ACHN (cell line): ENCODE results near the gene TGFBR1.

ENCODE experiments used
- DNase-seq: peaks from one replicate; pipeline ENCODE4 v3.0.0-alpha.2; 2015
- in situ Hi-C: cut with HindIII; loops from 2 replicates; pipeline ENCODE4 v1.10.0; 2017; ENCODE audit warnings: low sequenced_read_pairs, low pct_ligation_motif_present, low pct_unique_long_range_greater_than_20kb

TGFBR1 gene

DNA sequence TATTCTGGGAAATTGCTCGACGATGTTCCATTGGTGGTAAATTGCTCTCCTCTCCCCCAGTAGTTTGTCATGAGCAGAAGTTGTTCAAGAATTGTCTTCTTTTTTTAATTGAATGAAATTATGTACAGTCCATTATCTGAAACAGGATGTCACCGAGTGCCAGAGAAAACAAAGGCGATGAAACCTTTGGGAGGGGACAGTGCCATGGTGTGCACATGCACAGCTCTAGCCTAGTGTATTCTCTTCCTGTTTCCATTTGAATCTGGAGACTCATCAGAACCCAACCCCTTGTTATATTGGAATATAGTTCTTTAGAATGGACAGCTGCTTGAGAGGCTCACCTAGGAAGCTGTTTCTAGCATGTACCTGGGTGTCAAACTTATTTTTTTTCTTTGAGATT is 41.7 kb downstream of the TGFBR1 start:
- in situ Hi-C loops: no loop called here
- no peak for DNase-seq

DNA sequence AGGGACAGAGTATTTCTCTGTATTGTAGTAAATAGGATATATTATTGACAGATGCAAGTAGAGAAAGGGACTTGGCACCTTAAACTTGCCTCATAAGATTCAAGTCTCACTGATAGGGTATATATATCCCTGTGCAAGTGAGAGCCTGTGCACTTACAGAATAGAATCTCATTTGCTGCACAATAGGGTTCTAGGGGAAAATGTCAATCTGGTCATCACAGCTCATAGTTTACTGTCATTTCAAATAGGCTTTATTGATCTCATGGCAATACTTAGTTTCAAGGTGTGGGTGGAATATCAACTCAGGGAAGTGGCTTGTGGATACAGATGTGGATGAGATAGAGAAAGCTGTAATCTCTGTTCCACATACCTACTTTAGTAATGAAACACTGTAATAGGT is 42.3 kb downstream of the TGFBR1 start:
- in situ Hi-C loops: no loop called here
- no peak for DNase-seq

DNA sequence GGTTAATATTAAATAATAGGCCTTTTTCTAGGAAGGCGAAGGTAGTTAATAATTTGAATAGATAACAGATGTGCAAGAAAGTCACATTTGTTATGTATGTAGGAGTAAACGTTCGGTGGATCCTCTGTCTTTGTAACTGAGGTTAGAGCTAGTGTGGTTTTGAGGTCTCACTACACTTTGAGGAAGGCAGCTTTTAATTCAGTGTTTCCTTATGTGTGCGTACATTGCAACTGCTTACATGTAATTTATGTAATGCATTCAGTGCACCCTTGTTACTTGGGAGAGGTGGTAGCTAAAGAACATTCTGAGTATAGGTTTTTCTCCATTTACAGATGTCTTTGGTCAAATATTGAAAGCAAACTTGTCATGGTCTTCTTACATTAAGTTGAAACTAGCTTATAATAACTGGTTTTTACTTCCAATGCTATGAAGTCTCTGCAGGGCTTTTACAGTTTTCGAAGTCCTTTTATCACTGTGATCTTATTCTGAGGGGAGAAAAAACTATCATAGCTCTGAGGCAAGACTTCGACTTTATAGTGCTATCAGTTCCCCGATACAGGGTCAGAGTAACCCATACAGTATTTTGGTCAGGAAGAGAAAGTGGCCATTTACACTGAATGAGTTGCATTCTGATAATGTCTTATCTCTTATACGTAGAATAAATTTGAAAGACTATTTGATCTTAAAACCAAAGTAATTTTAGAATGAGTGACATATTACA is 45.7 kb downstream of the TGFBR1 start:
- in situ Hi-C loops: no loop called here
- no peak for DNase-seq

DNA sequence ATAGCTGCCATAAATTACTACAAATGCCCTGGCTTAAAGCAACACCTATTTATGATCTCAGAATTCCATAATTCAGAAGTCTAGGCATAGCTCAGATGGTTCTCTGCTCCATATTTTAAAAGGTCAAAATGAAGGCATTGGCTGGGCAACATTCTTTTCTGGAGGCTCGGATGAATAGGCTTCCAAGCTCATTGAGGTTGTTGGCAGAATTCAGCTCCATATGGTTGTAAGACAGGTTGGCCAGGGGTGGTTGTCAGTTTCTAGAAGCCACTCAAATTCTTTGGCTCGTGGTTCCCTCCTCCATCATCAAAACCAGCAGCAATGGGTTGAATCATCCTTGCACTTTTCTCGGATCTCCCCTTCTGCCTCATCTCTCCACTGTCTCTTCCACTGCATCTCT is 49.4 kb downstream of the TGFBR1 start:
- in situ Hi-C loops: no loop called here
- no peak for DNase-seq

DNA sequence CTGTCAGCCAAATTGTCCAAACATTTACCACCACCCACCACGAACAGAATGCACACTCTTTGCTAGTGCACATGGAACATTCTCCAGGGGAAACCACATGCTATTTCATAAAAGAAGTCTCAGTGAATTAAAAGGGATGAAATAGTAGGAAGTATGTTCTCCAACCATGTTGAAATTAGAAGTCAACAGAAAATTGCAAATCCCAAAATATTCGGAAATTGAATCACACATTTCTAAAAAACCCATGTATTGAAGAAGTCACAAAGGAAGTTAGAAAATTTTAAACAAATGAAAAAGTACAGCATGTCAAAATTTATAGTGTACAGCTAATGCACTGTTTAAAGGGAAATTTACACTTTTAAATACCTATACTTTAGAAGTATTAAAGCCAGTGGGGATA is 50.8 kb downstream of the TGFBR1 start:
- no peak for DNase-seq
- in situ Hi-C loops: no loop called here

DNA sequence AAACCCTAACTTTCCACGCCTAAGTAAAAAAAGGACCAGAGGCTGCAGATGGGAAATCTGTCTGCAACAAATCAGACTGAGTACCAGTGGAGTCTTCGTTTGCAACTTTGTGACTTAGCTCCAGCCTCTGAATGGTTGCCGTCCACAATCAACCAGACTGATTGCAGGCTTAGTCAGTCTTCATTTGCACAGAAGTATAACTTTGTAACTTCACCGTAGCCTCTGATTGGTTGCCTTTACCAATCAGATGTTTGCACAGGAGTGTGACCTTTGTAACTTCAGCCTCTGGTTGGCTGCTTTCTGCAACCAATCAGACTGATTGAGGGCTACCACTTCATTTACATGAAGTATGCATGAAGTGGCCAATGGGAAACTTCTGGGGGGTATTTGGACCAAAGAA is 53.7 kb downstream of the TGFBR1 start:
- in situ Hi-C loops: no loop called here
- no peak for DNase-seq

DNA sequence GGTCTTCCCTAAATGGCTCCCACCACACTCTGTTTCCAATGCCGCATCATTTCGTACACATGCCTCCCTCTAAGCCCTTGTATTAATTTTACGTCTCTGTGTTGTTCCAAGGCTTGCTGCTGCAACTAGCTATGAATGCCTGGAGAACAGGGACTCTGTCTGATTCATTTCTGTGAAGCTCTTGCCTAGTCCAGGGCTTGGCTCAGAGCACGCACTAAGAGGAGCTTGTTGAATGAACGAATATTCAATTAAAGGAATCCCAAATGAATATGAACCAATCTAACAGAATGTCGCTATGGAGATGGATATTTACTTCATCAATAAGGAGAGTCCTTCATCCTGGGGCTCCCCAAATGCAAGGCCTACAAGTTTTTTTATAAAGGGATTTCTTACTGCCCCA is 55.3 kb downstream of the TGFBR1 start:
- in situ Hi-C loops: no loop called here

DNA sequence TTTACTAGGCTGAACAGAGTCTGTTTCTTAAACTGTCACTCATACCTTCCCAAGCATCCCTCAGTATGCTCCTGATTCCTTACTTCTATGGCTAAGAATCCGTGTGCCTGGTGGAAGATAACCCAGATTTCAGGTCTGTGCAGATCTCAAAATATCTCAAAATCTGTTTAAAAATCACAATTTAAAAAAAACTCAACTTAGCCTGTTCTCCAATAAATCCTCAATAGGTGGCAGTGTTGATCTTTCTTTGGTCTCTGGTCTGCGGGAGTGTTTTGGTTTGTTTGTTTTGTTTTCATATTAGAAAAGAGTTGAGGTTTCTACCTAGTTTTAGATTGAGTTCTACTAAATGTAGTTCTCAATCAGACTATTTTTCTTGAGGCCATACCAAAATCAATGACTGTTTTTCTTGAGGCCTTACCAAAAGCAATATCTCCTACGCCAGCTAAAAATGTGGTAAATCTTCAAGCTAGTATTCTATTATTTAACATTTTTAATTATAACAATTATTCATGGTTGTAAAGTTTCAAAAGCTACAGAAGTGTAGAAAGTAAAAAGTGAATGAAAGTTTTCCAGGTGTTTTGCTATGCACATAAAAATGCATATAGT is 57.9 kb downstream of the TGFBR1 start:
- in situ Hi-C loops: no loop called here
- DNase-seq: peak; percentile 34

More for the DNA sequence above, 55.3 kb downstream of the TGFBR1 start:
- DNase-seq: no peak

DNA sequence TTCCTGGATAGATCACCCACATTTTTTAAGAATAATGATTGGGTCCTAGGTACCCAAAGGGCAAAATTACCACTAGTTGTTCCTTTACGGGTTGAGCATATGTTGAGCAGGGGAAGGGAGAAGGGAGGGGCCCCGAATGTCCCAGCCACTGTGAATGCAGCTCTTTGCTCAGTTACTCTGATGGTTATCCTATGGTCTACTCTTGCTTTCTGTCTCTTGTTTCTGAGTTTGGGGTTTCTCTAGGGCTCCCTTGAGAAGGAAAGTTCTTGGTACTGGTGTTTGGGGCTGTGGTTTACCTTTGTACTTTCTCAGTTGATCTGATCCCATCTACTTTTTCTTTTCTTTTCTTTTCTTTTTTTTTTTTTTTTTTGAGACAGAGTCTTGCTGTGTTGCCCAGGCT is 61.2 kb downstream of the TGFBR1 start:
- DNase-seq: no peak
- in situ Hi-C loops: no loop called here

DNA sequence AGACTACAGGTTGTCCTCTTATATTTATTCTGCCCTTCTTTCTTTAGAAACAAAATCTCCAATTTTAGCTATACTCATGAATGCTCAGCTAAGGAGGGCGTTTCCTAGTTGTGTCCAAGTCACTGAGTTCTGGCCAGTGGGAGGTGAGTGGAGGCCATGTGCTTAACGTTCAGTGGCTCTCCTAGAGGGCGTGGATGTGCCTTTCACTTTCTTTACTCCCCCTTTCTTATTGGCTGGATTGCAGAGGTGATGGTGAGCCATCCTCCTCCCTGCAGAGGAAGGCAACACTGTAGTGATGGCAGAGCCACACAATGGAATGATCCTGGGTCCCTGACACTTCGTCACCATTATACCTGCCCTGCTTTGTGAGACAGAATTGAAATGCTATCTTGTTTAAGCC is 62.2 kb downstream of the TGFBR1 start:
- in situ Hi-C loops: no loop called here
- DNase-seq: no peak

DNA sequence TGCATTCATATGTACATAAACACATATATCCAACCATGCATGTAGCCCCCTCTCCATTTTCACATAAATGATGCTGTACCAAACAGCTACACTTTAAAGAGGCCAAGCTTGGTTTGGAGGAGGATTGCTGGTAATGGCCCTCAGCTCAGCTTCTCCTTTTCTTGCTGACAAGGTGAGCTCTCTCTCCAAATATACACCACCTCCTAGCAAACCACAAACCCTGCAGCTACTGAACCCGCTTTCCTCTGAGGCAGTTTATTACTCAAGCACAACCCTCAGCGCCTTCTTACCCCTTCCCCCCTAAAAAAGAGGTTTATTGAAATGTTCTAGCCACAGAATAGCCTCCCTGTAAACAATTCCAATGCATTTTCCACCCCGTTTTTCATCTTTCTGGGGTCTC is 62.8 kb downstream of the TGFBR1 start:
- in situ Hi-C loops: no loop called here
- no peak for DNase-seq

DNA sequence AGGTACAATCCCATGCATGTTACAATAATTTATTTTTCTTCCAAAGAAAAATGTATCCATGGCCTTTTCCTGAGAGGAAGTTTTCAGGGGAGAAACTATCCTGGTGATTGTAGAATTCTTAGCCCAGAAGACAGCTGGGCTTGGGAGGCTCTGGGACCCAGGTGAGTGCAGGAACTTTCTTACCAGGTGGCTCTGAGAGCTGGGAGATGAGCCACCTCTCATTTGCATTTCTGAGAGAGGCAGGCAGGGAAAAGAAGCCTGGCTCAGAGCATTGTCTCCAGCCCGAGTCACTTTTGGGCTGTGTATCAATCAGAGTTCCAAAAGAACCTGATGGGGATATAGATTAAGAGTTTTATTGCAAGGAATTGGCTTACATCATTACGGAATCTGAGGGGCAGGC is 64.2 kb downstream of the TGFBR1 start:
- in situ Hi-C loops: no loop called here
- no peak for DNase-seq

DNA sequence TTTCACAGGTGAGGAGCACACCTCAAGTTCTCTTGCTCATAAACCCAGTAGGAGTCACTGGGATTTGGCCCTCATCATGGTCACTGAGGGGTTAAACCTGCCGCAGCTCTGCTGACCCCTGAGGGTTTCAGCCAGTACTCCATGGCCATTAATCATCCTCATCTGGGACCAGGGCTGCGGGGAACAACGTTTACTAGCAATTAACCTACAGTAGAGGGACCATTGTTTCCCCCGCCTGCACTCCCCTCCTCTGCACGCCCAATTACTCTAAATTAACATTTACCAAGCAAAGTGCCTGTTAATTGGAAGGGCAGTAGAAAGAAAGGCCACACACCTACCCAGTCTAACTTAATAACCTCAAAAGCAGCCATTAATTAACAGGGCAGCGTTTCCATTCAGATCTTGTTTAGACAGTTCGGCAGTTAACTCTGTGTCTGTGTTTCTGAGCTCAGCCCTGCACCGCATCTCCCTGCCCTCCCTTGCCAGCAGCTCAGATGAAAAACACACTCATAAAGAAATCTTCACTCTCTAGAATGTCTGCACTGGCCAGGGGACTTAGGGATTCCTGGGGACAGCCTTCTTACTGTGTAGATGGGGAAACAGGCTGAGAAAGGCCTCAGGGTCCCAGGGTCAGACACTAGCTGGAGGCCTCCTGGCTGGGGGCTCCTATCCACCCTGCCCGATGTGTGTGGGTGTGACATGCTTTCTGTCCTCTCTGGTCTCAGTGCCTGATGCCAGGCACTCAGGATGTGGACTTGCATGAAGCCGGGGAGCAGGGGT is 65.3 kb downstream of the TGFBR1 start:
- no peak for DNase-seq
- in situ Hi-C loops: no loop called here

DNA sequence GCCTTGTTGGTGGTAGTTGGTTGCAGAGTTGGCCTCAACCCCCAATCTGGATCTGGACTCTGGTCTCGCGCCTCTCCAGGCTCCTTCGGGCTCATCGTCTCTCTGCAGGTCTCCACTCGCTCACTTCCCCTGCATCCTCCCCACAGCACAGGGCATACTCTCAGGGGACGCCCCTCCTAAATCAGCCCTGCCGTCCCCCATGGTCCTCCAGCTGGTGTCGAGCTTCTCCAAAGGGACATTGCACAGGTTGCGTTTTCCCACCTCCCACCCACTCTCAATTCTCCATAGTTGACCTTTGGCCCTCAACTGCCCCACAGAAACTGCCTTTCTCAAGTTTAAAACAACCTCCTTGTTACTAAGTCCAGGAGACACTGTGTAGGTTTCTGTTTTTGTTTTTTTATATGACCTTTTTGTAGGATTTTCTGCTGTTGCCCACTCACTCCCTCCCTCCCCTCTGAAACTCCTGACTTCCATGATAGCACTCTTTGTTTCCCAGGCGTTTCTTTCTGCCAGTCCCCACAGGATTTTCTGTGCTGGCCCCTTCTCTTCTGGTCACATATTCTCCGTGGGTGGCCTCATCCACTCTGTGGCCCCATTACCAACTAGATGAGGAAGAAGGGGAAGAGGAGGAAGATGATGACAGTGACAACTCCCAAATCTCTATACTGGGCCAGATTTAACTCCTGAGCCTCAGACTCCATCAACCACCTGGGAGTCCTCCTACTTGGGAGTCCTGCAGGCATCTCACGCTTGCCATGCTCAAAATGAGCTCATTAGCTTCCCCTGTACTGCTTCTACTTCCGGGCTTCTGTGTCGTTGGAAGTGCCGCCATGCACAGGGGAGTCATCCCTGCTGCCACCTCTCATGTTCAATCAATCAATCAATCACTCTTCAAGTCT is 66.6 kb downstream of the TGFBR1 start:
- in situ Hi-C loops: no loop called here
- DNase-seq: no peak

DNA sequence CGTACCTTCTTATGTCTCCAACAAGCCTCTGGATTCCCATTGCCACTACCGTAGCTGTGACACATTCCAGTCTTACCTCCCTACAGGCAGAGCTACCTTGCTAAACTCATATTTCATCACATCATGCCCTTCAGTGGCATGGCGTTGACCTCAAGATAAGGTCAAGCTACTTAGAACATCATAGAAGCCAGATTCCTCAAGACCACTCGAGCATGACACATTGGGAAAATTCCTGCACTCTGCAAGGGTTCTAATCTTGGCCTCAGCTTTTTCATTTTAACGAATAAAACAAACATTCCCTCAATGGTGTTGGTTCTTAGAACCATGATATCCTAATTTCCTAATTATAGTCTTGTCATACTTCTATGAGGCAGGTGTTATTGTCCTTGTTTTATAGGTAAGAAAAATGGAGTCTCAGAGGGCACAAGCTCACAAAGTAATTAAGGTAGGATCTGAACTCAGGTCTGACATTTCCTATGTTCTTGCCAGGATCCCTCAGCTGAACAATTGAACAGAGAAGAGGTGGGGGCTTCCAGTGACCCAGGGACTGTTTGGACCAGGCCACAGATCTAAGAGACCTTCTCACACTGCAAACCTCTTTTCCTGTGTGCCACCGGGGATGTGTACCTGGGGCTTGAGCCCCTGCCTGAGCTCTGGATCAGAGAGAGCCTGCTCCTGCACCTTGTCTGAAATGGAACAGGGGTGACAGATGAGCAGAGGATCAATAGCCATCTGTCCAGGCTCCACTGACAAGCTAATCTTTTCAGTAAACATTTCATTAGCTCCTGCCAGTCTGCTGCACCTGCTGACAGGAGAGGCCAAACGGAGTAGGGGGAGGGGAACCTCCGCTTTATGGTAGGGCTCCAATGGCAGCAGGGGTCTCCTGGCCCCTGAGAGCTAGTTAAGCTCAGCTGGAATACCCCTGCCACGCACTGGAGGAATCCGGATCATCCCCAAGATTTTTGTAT is 67.5 kb downstream of the TGFBR1 start:
- in situ Hi-C loops: no loop called here
- DNase-seq: peak; percentile 33

DNA sequence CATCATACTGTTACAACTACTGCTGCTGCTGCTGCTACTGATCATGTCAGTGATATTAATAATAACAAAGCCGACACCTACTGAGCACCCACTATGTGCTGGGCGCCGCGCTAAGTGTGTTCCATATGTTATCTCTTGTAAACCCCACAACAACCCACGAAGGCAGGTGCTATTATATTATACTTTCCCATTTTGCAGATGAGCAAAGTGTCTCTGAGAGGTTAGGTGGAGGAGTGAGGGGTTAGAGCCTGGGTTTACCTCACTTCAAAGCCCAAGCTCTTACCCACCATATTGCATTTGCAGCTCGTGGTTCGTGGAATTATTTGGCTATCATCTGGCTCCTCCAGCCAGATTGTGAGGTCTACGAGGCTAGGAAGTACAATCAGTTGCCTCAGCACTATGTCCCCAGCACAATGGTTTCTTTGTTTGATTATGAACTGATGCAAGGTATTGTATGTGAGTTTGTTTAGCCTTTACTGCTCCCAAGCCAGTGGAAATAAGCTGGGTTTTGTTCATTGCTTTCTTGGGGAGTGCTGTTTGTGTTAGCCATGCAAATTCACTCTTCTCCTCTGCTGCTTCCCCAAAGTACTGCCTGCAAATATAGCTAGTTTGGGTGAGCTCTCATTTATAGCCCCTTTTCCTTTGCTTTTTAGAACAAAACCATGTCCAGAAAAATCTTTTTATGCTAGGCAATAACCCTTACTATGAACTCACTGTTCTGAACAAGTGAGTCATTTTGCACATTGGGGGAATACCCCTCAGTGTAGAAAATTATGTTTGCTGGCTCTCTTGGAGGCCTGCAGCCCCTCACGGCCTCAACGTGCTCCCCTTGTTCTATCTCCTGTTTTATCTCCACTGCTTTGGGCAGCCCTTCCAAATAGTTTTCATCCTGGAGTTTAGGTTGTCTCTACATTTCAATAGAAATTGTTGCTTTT is 68.9 kb downstream of the TGFBR1 start:
- DNase-seq: no peak
- in situ Hi-C loops: no loop called here

DNA sequence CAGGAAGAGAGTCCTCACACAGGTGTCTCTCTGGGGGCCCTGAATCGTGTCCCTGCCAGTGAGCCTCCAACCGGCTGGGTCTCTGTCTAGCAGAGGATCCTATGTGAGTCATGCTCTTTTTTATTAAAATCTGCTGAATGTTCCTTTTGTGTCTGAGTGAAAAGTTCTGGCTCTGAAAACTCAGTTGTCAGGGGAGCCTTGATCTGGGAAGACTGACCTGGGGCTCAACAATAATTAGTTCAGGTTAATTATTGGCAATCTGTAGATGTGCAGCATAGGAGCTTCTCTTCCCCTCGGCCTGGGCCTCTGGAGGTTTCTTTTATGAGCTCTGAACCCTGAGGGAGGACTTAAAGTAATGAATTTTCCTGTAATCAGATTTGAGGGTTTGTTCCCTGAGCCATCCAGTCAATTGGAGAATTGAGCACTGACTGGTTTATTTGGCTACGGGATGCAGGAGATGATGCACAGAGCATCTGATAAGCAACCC is 71.7 kb downstream of the TGFBR1 start:
- in situ Hi-C loops: no loop called here
- no peak for DNase-seq
